Aorta (tissue), 5 donors: ENCODE results near the gene RPS25. TPM values are rescaled to one million over a fixed set of nuclear protein-coding genes. Genes with fewer than 3 reads are reported as not detected.

Experiments
- ATAC-seq: fragments of 200-7000 bp; cut with Tn5 transposase; one replicate; pipeline ENCODE4 v1.9.1; 2022; ENCODE audit warnings: moderate library complexity; ENCODE audit not compliant: low FRiP score
- DNase-seq, 2 donors: peaks; one replicate each; pipeline ENCODE4 v3.0.0-alpha.2; 2020
- H3K27ac ChIP-seq, 2 donors: one replicate each; pipeline ENCODE4 v1.5.1; 2013; ENCODE audit warnings: low read length in 2 of 2, mild to moderate bottlenecking in 2 of 2, moderate library complexity in 2 of 2, control low read depth in 1 of 2, inconsistent platforms in 1 of 2, low read depth in 1 of 2
- H3K27me3 ChIP-seq, 2 donors: one replicate each; pipeline ENCODE4 v1.6.1; 2013; ENCODE audit warnings: control low read depth in 1 of 2, low read length in 1 of 2, mild to moderate bottlenecking in 1 of 2, moderate library complexity in 1 of 2; ENCODE audit not compliant: insufficient read depth in 2 of 2, control insufficient read depth in 1 of 2
- H3K36me3 ChIP-seq, 2 donors: one replicate each; pipeline ENCODE4 v1.6.1; 2013; ENCODE audit warnings: control low read depth in 1 of 2, low read length in 1 of 2, mild to moderate bottlenecking in 1 of 2; ENCODE audit not compliant: insufficient read depth in 2 of 2, control insufficient read depth in 1 of 2
- H3K4me1 ChIP-seq, 2 donors: one replicate each; pipeline ENCODE4 v1.6.1; 2013; ENCODE audit warnings: low read length in 2 of 2, control low read depth in 1 of 2, mild to moderate bottlenecking in 1 of 2, moderate library complexity in 1 of 2; ENCODE audit not compliant: insufficient read depth in 2 of 2, control insufficient read depth in 1 of 2
- H3K4me3 ChIP-seq, 2 donors: one replicate each; pipeline ENCODE4 v1.5.1; 2013; ENCODE audit warnings: low read length in 2 of 2, control low read depth in 1 of 2, mild to moderate bottlenecking in 1 of 2
- H3K9me3 ChIP-seq: one replicate; pipeline ENCODE4 v1.6.1; 2013; ENCODE audit warnings: mild to moderate bottlenecking, low read length; ENCODE audit not compliant: control insufficient read depth
- WGBS, 2 donors: extraction: QIAGEN DNeasy Blood & Tissue Kit; methylation state at CpG; one replicate each; pipeline ENCODE4 v1.1.7; 2013; 5-methylcytosine and 5-hydroxymethylcytosine counted together
- intact Hi-C, 2 donors: fragments of 100-400 bp; cut with DNase I; formaldehyde crosslinking; loops; one replicate each; pipeline versions ENCODE4 v1.14.2 to v1.15.0; 2022
- polyA plus RNA-seq, 2 donors: library from polyadenylated mRNA; stranded (reverse); fragments of 200-250 nt; gene quantifications; one replicate each; pipeline ENCODE4 v1.2.3, GENCODE V29; 2013
- total RNA-seq, 2 donors: library from RNA; stranded (reverse); fragmentation: NEBNext Ultra II Directional; extraction: Animal tissue kit (Norgen Biotek cat#: 25700); gene quantifications; one replicate each; pipeline ENCODE4 v1.2.1, GENCODE V29; 2021
- donor health status: healthy with polysubstance abuse.
- donor health status: Bipolar disorder and iron deficiency.
- donor health status: DM: no; HTN: no; CAD: no.
- donor health status: DM: no; HTN: no; CAD: no.
- donor health status: DM: yes; HTN: yes; CAD: no.

RPS25 gene
- total and polyA plus RNA-seq, 4 donors, result 804 to 4,827 (median 1,577) TPM

DNA sequence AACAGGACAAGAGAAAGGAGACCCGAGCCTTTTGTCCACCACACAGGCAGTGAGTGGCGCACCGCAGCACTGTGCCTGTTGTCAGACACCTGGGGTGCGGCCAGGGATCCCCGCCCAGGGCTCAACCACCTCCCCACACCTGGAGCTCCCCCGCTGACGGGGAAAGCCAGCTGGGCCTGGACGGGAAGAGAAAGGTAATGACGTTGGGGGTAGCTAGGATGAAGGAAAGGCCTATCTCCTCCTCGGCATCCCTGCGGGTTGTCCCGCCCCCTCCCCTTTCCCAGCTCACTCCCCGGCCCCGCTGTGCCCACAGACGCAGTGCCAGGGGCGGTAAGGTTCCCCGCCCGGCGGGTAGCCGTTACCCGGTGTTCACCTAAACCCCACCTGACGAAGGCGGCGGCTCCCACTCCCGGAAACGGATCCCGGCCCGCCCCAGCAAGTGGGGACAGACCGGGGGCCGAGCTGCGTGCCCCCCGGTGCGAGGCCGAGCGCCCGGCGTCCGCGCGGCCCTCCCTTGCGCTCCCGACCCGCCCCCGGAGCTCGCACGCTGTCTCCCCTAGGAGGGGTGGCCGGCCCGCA lies 38.4 kb upstream of the RPS25 start:
- H3K4me1 ChIP-seq, result peaks cover 0 to 5% of the 10 kb centered on the region in 2 donors
- peak overlapping the region in 1 of 2 donors; percentile 73 for H3K27ac ChIP-seq
- peak; percentile 54 to 76 for DNase-seq
- WGBS, 2 donors, result 1% methylated on average over 44 to 48 of the region's 48 CpGs
- no peaks in the 10 kb centered on the region for H3K27me3 ChIP-seq
- H3K36me3 ChIP-seq, result peaks cover 0 to 7% of the 10 kb centered on the region in 2 donors
- H3K9me3 ChIP-seq, result no peaks in the 10 kb centered on the region
- peak overlapping the region; percentile 49 to 81 for H3K4me3 ChIP-seq
- no peak for ATAC-seq
- intact Hi-C loops, result no loop called here

- intact Hi-C loops, result no loop called here
- Histone ChIP-seq H3K4me1 (peaks cover 0 to 5% of the 10 kb centered on the region in 2 donors), H3K27me3 (no peaks in the 10 kb centered on the region), H3K36me3 (peaks cover 0 to 7% of the 10 kb centered on the region in 2 donors), H3K27ac (no peak overlapping the region), H3K9me3 (no peaks in the 10 kb centered on the region), H3K4me3 (peak overlapping the region; percentile 49 to 81)
- WGBS, 2 donors, result 25 to 26% methylated on average over 6 of the region's 6 CpGs
- ATAC-seq (no peak), DNase-seq (no peak)
These were observed 37.8 kb upstream of the RPS25 start for GRCh38 chr11:119055901-119056300.

DNA sequence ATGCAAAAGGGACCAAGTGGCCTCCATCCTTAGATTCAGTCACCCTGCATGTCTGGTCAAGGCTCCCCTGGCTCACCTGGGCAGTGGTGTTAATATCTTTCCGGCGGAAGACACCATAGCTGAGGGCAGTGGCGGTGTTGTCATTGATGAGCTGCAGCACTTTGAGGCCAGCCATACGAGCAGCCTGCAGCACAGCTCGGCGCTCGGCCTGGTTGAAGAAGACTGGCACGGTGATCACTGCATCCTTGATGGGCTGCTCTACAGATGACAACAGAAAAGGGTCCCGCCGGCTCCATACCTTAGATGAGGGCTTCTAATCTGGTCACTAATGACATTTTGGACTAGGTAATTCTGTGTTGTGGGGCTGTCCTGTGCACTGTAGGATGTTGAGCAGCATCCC lies 36.3 kb upstream of the RPS25 start:
- WGBS, 2 donors, result 92 to 96% methylated on average over 10 of the region's 10 CpGs
- no peak overlapping the region for H3K27ac ChIP-seq
- H3K27me3 ChIP-seq, result no peaks in the 10 kb centered on the region
- no peak overlapping the region for H3K4me3 ChIP-seq
- peaks cover 0 to 5% of the 10 kb centered on the region in 2 donors for H3K4me1 ChIP-seq
- intact Hi-C loops, result no loop called here
- no peak for DNase-seq
- no peak for ATAC-seq
- H3K36me3 ChIP-seq, result peaks cover 0 to 7% of the 10 kb centered on the region in 2 donors
- no peaks in the 10 kb centered on the region for H3K9me3 ChIP-seq

DNA sequence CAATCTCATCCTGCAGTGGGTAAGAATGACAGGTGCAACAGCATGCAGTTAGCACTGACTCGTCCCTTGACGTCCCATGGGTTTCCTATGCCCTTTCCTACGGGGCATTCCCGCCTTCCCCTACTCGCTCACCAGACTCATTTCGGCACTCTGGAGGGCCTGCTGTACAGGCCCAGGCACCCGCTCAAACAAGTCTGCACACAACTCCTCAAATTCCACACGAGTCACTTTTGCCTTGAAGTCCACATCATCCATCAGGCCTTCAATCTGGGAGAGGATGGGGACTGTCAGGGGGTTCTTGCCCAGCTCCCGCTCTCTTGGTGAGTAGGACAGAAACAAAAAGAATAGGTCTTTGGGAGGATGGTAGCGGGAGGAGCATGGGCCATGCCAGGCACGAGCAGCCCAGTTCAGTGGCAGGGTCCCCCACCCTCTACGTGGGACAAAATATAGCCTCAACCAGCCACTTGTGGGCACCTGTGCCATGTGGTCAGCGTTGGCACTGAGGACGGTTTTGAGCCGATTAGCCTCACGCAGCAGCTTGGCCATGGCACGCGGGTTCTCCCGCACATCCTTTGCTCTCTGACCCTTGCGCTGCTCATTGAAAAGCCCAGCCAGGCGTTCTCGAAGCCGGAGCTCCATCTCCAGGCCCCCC lies 34.1 kb upstream of the RPS25 start:
- H3K4me1 ChIP-seq, result peaks cover 0 to 5% of the 10 kb centered on the region in 2 donors
- ATAC-seq, result no peak
- intact Hi-C loops, result no loop called here
- H3K4me3 ChIP-seq, result no peak overlapping the region
- H3K27me3 ChIP-seq, result no peaks in the 10 kb centered on the region
- WGBS, 2 donors, result 90 to 92% methylated on average over 23 of the region's 23 CpGs
- no peak for DNase-seq
- H3K36me3 ChIP-seq, result peaks cover 0 to 11% of the 10 kb centered on the region in 2 donors
- no peak overlapping the region for H3K27ac ChIP-seq
- no peaks in the 10 kb centered on the region for H3K9me3 ChIP-seq

DNA sequence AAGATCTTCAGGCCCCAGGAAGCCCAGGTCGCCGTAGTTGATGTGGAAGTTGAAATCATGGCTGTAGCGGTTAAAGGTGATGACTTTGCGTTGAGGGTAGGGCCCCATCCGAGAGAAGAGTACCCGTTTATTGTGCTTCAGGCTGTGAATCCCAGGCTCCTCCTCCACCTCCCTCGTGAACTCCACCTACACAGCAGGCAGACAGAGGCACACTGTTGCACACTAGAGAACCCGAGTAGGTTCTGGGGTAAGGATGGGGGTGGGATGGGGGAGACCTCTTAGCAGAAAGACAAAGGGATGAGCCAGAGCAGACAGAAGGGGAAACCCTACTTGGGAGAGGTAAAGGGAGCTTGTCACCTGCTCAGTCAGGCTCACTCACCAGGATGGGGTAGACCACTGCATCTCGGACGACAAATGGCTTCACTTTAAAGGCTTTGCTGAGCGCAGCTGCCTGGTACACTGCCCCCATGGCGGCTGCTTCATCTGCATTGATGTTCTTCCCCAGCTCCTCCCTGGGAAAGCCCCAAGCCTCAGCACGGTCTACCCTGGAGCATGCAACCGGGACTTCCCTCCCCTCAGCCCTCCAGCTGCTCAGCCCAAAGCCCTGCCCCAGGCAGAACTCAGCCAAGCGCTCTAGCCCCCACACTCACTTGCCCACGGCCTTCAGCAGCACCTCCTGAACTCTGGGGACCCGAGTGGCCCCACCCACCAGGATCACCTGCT lies 33.5 kb upstream of the RPS25 start:
- Histone ChIP-seq H3K4me1 (peaks cover 0 to 5% of the 10 kb centered on the region in 2 donors), H3K4me3 (no peak overlapping the region), H3K9me3 (no peaks in the 10 kb centered on the region), H3K27ac (no peak overlapping the region), H3K36me3 (peaks cover 0 to 11% of the 10 kb centered on the region in 2 donors), H3K27me3 (no peaks in the 10 kb centered on the region)
- intact Hi-C loops, result no loop called here
- no peak for ATAC-seq
- no peak for DNase-seq
- WGBS, 2 donors, result 88 to 90% methylated on average over 17 of the region's 17 CpGs

DNA sequence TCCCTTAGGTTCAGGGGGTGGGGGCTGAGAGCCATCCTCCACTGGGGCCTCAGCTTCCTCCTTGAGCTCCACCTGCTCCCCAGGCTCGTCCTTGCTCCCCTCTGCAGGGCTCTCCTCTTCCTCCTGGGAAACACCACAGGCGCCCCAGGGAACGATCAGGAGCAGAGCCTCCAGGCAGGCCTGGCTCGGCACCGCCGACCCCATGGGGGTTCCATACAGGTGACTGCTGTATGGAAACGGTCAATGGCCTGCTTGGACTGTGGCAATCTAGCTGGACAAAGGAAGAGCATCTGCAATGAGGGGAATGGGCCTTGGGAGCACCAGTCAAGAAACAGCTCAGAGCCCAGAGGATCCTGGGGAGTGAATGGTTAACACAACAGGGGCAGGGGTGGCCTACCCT lies 30.9 kb upstream of the RPS25 start:
- Histone ChIP-seq H3K27ac (no peak overlapping the region), H3K4me3 (no peak overlapping the region), H3K4me1 (no peaks in the 10 kb centered on the region), H3K36me3 (peaks cover 0 to 13% of the 10 kb centered on the region in 2 donors), H3K9me3 (no peaks in the 10 kb centered on the region), H3K27me3 (no peaks in the 10 kb centered on the region)
- 94 to 95% methylated on average over 7 of the region's 7 CpGs for WGBS, 2 donors
- DNase-seq (no peak), ATAC-seq (no peak)
- intact Hi-C loops, result no loop called here

- Histone ChIP-seq H3K9me3 (no peaks in the 10 kb centered on the region), H3K36me3 (peaks cover 0 to 10% of the 10 kb centered on the region in 2 donors), H3K27ac (no peak overlapping the region), H3K27me3 (no peaks in the 10 kb centered on the region), H3K4me3 (no peak overlapping the region), H3K4me1 (no peaks in the 10 kb centered on the region)
- intact Hi-C loops, result no loop called here
- no peak for ATAC-seq
- WGBS, 2 donors, result 93 to 96% methylated on average over 9 of the region's 9 CpGs
- DNase-seq, result no peak
These were observed 30.5 kb upstream of the RPS25 start for GRCh38 chr11:119048644-119049043.

DNA sequence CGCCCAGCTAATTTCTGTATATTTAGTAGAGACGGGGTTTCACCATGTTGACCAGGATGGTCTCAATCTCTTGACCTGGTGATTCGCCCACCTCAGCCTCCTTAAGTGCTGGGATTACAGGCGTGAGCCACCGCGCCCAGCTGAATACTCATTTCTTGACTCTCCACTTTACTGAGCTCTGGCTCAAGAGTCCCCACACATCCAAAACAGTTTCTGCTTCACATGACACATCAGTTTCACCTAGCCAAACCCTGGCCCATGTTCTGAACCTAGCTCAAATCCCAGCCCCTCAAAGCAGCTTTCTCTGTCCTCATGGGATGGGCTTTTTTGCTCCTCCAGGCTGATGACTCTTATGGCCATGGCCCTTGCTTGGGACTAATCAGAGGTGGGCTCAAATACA lies 29.1 kb upstream of the RPS25 start:
- no peaks in the 10 kb centered on the region for H3K4me1 ChIP-seq
- no peak for DNase-seq
- 96 to 97% methylated on average over 6 of the region's 6 CpGs for WGBS, 2 donors
- intact Hi-C loops, result no loop called here
- H3K36me3 ChIP-seq, result peaks cover 0 to 10% of the 10 kb centered on the region in 2 donors
- no peak overlapping the region for H3K27ac ChIP-seq
- H3K27me3 ChIP-seq, result no peaks in the 10 kb centered on the region
- no peak for ATAC-seq
- H3K9me3 ChIP-seq, result no peaks in the 10 kb centered on the region
- H3K4me3 ChIP-seq, result no peak overlapping the region
